ENCODE results near the gene FBF1. TPM values are rescaled to one million over a fixed set of nuclear protein-coding genes. Genes with fewer than 3 reads are reported as not detected.

The FBF1 gene
- total RNA-seq, 2 experiments from 2014 or later = 13.2 to 16.2 TPM

DNA sequence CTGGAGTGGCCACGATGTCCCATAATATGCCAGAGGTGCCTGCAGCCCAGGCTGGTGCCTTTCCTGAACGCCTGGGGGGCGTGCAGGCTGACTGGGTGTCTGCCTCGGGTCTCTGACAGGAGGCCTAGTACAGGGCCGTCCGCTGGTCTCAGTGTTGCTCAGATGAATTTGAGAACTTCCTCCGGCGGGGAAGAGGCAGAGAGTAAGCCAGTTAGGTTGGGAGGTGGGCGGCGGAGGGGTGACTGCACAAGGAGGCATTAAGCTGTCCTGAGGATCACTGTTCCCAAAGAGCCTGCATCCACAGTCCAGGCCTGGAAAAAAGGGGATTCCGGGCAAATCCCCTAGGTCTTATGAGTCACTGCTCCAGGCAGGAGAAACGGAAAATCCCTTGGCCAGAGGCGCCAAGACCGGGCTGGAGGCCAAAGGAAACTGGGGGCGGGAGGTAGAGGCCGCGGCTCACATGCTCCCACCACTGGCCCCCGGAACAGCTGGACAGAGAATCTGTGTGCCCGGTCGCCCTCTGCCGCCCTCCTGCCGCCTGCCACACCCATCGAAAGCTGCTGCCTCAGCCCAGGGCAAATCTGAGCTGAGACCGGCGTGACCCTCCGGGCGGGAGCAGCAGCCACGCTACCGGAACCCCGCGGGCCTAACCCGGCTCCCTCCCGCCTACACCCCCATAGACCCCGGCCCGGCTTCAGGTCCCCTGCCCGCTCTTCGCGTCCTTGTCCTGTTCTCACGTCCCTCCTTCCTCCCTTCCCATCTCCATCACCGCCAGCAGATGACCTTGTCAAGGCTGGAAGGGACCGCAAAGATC lies 63.7 kb downstream of the FBF1 start:
- Mint-ChIP-seq H3K4me1 (ENCODE audit: low read depth) (peaks cover 29% of the 10 kb centered on the region), H3K9me3 (no peaks in the 10 kb centered on the region), H3K36me3 (ENCODE audit: low read depth) (peaks cover 3% of the 10 kb centered on the region), H3K27me3 (no peaks in the 10 kb centered on the region), H3K4me3 (peak overlapping the region; percentile 80), H3K27ac (peak overlapping the region; percentile 88)
- POLR2A ChIA-PET = interaction anchor here (0.9 to 6.5 kb wide), 6 partner anchors 8 to 44 kb away, joined by 3 to 100 read pairs (median 10); partner anchors contain the start of genes MRPL38, TRIM65 and WBP2
- DNase-seq (peak; percentile 70), ATAC-seq (peak; percentile 15)
- intact Hi-C loops (cut with micrococcal nuclease) = no loop called here
- CTCF ChIA-PET = interaction anchor here (0.7 to 9.5 kb wide), 19 partner anchors 7 to 508 kb away, joined by 3 to 107 read pairs (median 4); partner anchors contain the start of genes TRIM65 and WBP2
- TF ChIP-seq, protein P1, sequence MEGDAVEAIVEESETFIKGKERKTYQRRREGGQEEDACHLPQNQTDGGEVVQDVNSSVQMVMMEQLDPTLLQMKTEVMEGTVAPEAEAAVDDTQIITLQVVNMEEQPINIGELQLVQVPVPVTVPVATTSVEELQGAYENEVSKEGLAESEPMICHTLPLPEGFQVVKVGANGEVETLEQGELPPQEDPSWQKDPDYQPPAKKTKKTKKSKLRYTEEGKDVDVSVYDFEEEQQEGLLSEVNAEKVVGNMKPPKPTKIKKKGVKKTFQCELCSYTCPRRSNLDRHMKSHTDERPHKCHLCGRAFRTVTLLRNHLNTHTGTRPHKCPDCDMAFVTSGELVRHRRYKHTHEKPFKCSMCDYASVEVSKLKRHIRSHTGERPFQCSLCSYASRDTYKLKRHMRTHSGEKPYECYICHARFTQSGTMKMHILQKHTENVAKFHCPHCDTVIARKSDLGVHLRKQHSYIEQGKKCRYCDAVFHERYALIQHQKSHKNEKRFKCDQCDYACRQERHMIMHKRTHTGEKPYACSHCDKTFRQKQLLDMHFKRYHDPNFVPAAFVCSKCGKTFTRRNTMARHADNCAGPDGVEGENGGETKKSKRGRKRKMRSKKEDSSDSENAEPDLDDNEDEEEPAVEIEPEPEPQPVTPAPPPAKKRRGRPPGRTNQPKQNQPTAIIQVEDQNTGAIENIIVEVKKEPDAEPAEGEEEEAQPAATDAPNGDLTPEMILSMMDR (IDR thresholded peaks at IDR 0.05) = no peak

DNA sequence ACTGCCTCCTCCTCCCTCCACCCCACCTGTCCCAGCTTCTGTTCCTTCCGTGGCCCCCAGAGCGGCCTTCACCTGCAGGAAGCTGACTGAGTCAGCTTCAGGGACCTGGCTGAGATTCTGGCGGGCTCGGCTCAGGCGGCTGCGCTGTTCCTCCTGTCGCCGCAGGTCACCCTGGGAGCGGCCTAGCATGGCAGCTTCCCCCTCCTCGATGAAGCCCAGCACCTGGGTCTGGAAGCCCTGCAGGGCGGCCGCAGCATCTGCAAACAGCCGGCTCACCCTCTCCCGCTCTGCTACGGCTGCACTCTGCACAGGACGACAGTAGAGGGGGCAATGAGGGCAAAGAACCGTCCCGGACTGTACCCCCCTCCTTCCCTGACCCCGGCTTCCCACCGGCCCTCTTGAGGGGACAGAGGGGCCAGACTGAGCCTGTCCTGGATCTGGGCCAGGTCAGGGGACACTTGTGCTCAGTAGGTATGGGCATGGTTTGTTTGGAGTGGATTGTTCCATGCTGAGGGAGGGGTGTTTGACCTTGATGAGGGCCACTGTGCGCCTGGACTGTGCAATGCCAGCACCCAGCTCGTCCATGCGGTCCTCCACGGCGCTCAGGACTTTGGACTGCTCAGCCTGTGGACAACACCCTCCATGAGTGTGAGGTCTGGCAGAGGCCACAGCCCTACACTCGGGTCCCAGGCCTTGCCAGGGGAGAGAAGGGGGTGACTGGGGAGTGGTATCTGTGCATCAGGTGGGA lies 64.5 kb downstream of the FBF1 start:
- Mint-ChIP-seq H3K27ac (peak overlapping the region; percentile 88), H3K9me3 (no peaks in the 10 kb centered on the region), H3K4me1 (ENCODE audit: low read depth) (peaks cover 26% of the 10 kb centered on the region), H3K36me3 (ENCODE audit: low read depth) (peaks cover 3% of the 10 kb centered on the region), H3K27me3 (no peaks in the 10 kb centered on the region), H3K4me3 (peak overlapping the region; percentile 80)
- POLR2A ChIA-PET = interaction anchor here (0.7 to 6.5 kb wide), 11 partner anchors 12 to 393 kb away, joined by 3 to 100 read pairs (median 6); partner anchors contain the start of genes MRPL38, TRIM65 and WBP2
- TF ChIP-seq, protein P1 (IDR thresholded peaks at IDR 0.05) = peak; percentile 39
- intact Hi-C loops (cut with micrococcal nuclease) = no loop called here
- ATAC-seq = peak; percentile 75
- peak; percentile 88 for DNase-seq
- CTCF ChIA-PET = interaction anchor here (0.9 to 9.5 kb wide), 17 partner anchors 10 to 129 kb away, joined by 3 to 107 read pairs (median 4); partner anchors contain the start of genes GALK1, TRIM65 and WBP2

DNA sequence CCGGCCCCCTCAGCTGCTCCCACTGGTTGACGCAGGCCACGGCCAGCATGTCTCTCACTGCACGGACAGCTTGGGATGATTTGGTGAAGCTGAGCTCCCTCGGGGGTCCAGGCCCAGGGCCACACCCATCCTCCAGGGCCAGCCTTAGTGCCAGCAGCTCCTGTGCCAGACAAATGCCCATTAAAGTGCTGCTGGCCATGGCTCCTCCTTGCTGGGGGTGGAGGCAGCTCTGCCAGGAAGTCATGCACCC lies 65.0 kb downstream of the FBF1 start:
- ChIA-PET POLR2A (interaction anchor here (0.6 to 6.5 kb wide), 12 partner anchors 11 to 393 kb away, joined by 3 to 100 read pairs (median 6); partner anchors contain the start of genes MRPL38, TRIM65 and WBP2), CTCF (interaction anchor here (0.9 to 9.5 kb wide), 13 partner anchors 10 to 130 kb away, joined by 3 to 107 read pairs (median 5); partner anchors contain the start of genes GALK1, TRIM65 and WBP2)
- DNase-seq (no peak), ATAC-seq (no peak)
- TF ChIP-seq, protein P1 (IDR thresholded peaks at IDR 0.05) = no peak
- Mint-ChIP-seq H3K9me3 (no peaks in the 10 kb centered on the region), H3K27ac (peak overlapping the region; percentile 88), H3K4me3 (peak overlapping the region; percentile 80), H3K36me3 (ENCODE audit: low read depth) (peaks cover 3% of the 10 kb centered on the region), H3K27me3 (no peaks in the 10 kb centered on the region), H3K4me1 (ENCODE audit: low read depth) (peaks cover 26% of the 10 kb centered on the region)
- intact Hi-C loops (cut with micrococcal nuclease) = no loop called here

DNA sequence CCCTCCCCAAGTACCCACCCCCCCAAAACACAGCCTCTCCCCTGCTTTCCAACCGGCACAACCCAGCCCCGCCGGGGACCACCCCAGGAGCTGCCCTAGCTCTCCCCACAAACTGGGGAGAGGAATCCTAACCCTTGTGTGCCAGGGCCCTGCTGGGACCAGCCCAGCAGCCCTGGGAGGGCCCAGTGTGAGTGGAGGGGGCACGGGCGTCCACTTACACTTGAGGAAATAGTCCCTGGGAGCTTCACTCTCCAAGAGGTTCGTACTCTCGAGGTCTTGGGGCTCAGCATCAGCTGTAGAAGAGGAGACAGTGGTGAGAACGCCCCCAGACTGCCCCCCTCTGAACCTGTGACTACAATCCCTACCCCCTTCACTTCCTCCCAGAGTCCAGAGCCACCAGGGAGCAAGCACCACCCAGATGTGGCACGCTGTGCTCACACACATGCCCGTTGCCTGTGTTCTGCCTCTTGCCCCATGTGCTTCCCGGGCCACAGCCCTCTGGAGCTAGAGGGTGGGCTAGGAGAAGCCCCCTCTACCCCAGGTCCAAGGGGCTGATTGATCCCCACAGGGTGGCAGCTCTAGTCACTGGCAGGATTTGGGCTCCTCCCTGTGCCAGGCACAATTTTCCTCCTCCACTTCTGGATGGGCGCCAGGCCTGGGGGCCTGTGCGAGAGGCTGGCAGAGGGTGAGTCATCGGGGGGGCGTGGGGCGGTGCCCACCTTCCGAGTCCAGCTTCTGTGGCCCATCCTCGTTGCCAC lies 65.5 kb downstream of the FBF1 start:
- CTCF ChIA-PET = interaction anchor here (0.9 to 9.5 kb wide), 14 partner anchors 8 to 130 kb away, joined by 3 to 107 read pairs (median 5); partner anchors contain the start of genes GALK1, TRIM65 and WBP2
- POLR2A ChIA-PET = interaction anchor here (0.6 to 6.5 kb wide), 12 partner anchors 11 to 394 kb away, joined by 3 to 100 read pairs (median 6); partner anchors contain the start of genes MRPL38, TRIM65 and WBP2
- Mint-ChIP-seq H3K4me3 (peak overlapping the region; percentile 80), H3K27me3 (no peaks in the 10 kb centered on the region), H3K36me3 (ENCODE audit: low read depth) (peaks cover 3% of the 10 kb centered on the region), H3K27ac (peak overlapping the region; percentile 88), H3K9me3 (no peaks in the 10 kb centered on the region), H3K4me1 (ENCODE audit: low read depth) (peaks cover 26% of the 10 kb centered on the region)
- ATAC-seq = no peak
- intact Hi-C loops (cut with micrococcal nuclease) = no loop called here
- no peak for DNase-seq
- TF ChIP-seq, protein P1 (IDR thresholded peaks at IDR 0.05) = no peak

Measured in activated CD8-positive, alpha-beta T cell treated with anti-CD3 and anti-CD28 coated beads for 36 hours (primary cell).